MM.1S (cell line): Measurements from ENCODE around the gene TMEM175.

Experiments
- CTCF ChIP-seq: fragments of 300-600 bp; sonication (generic); IDR thresholded peaks from 2 replicates; pipeline ENCODE4 v1.5.1; 2016; ENCODE audit warnings: antibody characterized with exemption, low read length, mixed read lengths
- EZH2 ChIP-seq: fragments of 300-600 bp; sonication (generic); optimal IDR thresholded peaks from 2 replicates; pipeline ENCODE3; 2017; ENCODE audit warnings: low read depth, mild to moderate bottlenecking, antibody characterized with exemption, low read length, mixed read lengths
- EZH2phosphoT487 ChIP-seq: fragments of 300-600 bp; sonication (generic); IDR thresholded peaks from 2 replicates; pipeline ENCODE4 v1.6.1; 2018; ENCODE audit warnings: antibody characterized with exemption, low read length

GRCh38 chr4:951594-952468 is 19.6 kb downstream of the TMEM175 start:
- TF ChIP-seq CTCF (no peak), EZH2phosphoT487 (no peak), EZH2 (no peak)
